SK-N-SH treated with all-trans-retinoic acid at 6 μM for 48 hours (cell line): ENCODE results near the gene CEP250.

Source experiments
- ATAC-seq: fragments of 200-7000 bp; cut with Tn5 transposase; 3 replicates; pipeline ENCODE4 v1.9.1; 2020; ENCODE audit warnings: mild to moderate bottlenecking, moderate library complexity
- ARNTL ChIP-seq: fragments of 450-650 bp; formaldehyde crosslinking; IDR thresholded peaks from 2 replicates; pipeline ENCODE4 v1.5.0; 2020; ENCODE audit warnings: low read depth, mild to moderate bottlenecking, moderate library complexity, borderline replicate concordance
- CREB5 ChIP-seq: fragments of 250-450 bp; sonication (Bioruptor Pico); IDR thresholded peaks from 2 replicates; pipeline ENCODE4 v1.5.1; 2020; ENCODE audit warnings: low read depth, mild to moderate bottlenecking, moderate library complexity
- CSDC2 ChIP-seq: fragments of 250-450 bp; sonication (Bioruptor Pico); IDR thresholded peaks from 2 replicates; pipeline ENCODE4 v1.5.0; 2020; ENCODE audit warnings: mild to moderate bottlenecking, moderate library complexity
- ESRRG ChIP-seq: fragments of 250-450 bp; sonication (Bioruptor Pico); IDR thresholded peaks from 2 replicates; pipeline ENCODE4 v1.6.1; 2021; ENCODE audit warnings: mild to moderate bottlenecking
- GLIS3 ChIP-seq: fragments of 250-450 bp; sonication (Bioruptor Pico); IDR thresholded peaks from 2 replicates; pipeline ENCODE4 v1.5.0; 2020; ENCODE audit warnings: mild to moderate bottlenecking, moderate library complexity
- ISL1 ChIP-seq: fragments of 250-450 bp; sonication (Bioruptor Pico); IDR thresholded peaks from 2 replicates; pipeline ENCODE4 v2.1.2; 2022; ENCODE audit warnings: mild to moderate bottlenecking, moderate library complexity
- PATZ1 ChIP-seq: fragments of 250-450 bp; sonication (Bioruptor Pico); IDR thresholded peaks from 2 replicates; pipeline ENCODE4 v1.8.0; 2020; ENCODE audit warnings: mild to moderate bottlenecking, moderate library complexity, borderline replicate concordance
- POU6F1 ChIP-seq: fragments of 250-450 bp; sonication (Bioruptor Pico); IDR thresholded peaks from 2 replicates; pipeline ENCODE4 v1.8.0; 2021; ENCODE audit warnings: low read depth, mild to moderate bottlenecking, moderate library complexity, borderline replicate concordance
- PPARA ChIP-seq: fragments of 250-450 bp; sonication (Bioruptor Pico); IDR thresholded peaks from 2 replicates; pipeline ENCODE4 v1.5.0; 2020; ENCODE audit warnings: mild to moderate bottlenecking, borderline replicate concordance
- RARB ChIP-seq: fragments of 250-450 bp; sonication (Bioruptor Pico); IDR thresholded peaks from 2 replicates; pipeline ENCODE4 v1.8.0; 2021; ENCODE audit warnings: mild to moderate bottlenecking, moderate library complexity
- SNAI2 ChIP-seq: fragments of 250-450 bp; sonication (Bioruptor Pico); IDR thresholded peaks from 2 replicates; pipeline ENCODE4 v1.5.0; 2020; ENCODE audit warnings: mild to moderate bottlenecking, moderate library complexity
- TCF4 ChIP-seq: fragments of 250-450 bp; sonication (Bioruptor Pico); IDR thresholded peaks from 2 replicates; pipeline ENCODE4 v1.8.0; 2021; ENCODE audit warnings: mild to moderate bottlenecking, moderate library complexity, borderline replicate concordance
- TOX ChIP-seq: fragments of 250-450 bp; sonication (Bioruptor Pico); IDR thresholded peaks from 2 replicates; pipeline ENCODE4 v1.8.0; 2021; ENCODE audit warnings: mild to moderate bottlenecking, moderate library complexity, borderline replicate concordance
- TSHZ2 ChIP-seq: fragments of 250-450 bp; sonication (Bioruptor Pico); IDR thresholded peaks from 2 replicates; pipeline ENCODE4 v1.5.0; 2020; ENCODE audit warnings: mild to moderate bottlenecking, moderate library complexity
- ZC3H10 ChIP-seq: fragments of 250-450 bp; sonication (Bioruptor Pico); IDR thresholded peaks from 2 replicates; pipeline ENCODE4 v1.5.1; 2021; ENCODE audit warnings: mild to moderate bottlenecking, moderate library complexity
- ZFP3 ChIP-seq: fragments of 250-450 bp; sonication (Bioruptor Pico); IDR thresholded peaks from 2 replicates; pipeline ENCODE4 v1.5.0; 2020; ENCODE audit warnings: mild to moderate bottlenecking, moderate library complexity
- ZFP30 ChIP-seq: fragments of 450-650 bp; formaldehyde crosslinking; IDR thresholded peaks from 2 replicates; pipeline ENCODE4 v1.5.0; 2022; ENCODE audit warnings: mild to moderate bottlenecking, moderate library complexity
- ZNF565 ChIP-seq: fragments of 450-650 bp; formaldehyde crosslinking; conservative IDR thresholded peaks from 2 replicates; pipeline ENCODE4 v1.5.0; 2020; ENCODE audit warnings: low read depth, mild to moderate bottlenecking, moderate library complexity

CEP250 gene

GRCh38 chr20:35514371-35514932 lies 59.1 kb downstream of the CEP250 start (continued):
- TF ChIP-seq PATZ1 (CRISPR knock-in tag) (no peak), RARB (CRISPR knock-in tag) (no peak)

- no peak for TF ChIP-seq ZNF565 (CRISPR knock-in tag)
- no peak for TF ChIP-seq ISL1 (CRISPR knock-in tag)
- TF ChIP-seq TSHZ2 (CRISPR knock-in tag): no peak
- TF ChIP-seq PPARA (CRISPR knock-in tag): no peak
- TF ChIP-seq ARNTL (CRISPR knock-in tag): no peak
- no peak for TF ChIP-seq SNAI2 (CRISPR knock-in tag)
- TF ChIP-seq, all 23 proteins: peak for 0
- no peak for ATAC-seq
Measured at GRCh38 chr20:35515341-35515740, 59.9 kb downstream of the CEP250 start.

- TF ChIP-seq TCF4 (no peak), ZC3H10 (no peak), ESRRG (CRISPR knock-in tag) (no peak), ISL1 (CRISPR knock-in tag) (no peak), SNAI2 (CRISPR knock-in tag) (no peak), ZFP3 (CRISPR knock-in tag) (no peak), CSDC2 (CRISPR knock-in tag) (no peak), RARB (CRISPR knock-in tag) (no peak), POU6F1 (no peak), ARNTL (CRISPR knock-in tag) (no peak), PPARA (CRISPR knock-in tag) (no peak), TOX (CRISPR knock-in tag) (no peak; the same call in 1 of the 2 replicates), PATZ1 (CRISPR knock-in tag) (no peak), ZFP30 (no peak), CREB5 (CRISPR knock-in tag) (no peak), GLIS3 (CRISPR knock-in tag) (no peak)
- ATAC-seq: peak; percentile 95
Measured at GRCh38 chr20:35515949-35516645, 60.7 kb downstream of the CEP250 start.
